GM21717 (cell line): ENCODE measurements around the gene LPP.

ENCODE experiments used
- ATAC-seq: cut with Tn5 transposase; IDR thresholded peaks from one replicate; pipeline ENCODE4 v1.9.1; 2021; ENCODE audit warnings: mild to moderate bottlenecking, moderate library complexity; ENCODE audit not compliant: unreplicated experiment

Gene LPP

GRCh38 chr3:188323067-188323842 is 169.3 kb downstream of the LPP start:
- ATAC-seq: no peak

- no peak for ATAC-seq
These were observed 172.2 kb downstream of the LPP start for GRCh38 chr3:188326111-188326510.

- no peak for ATAC-seq
These were observed 173.0 kb downstream of the LPP start for GRCh38 chr3:188326968-188327367.

- no peak for ATAC-seq
These were observed 173.5 kb downstream of the LPP start for GRCh38 chr3:188327433-188327832.

GRCh38 chr3:188330138-188330537 is 176.2 kb downstream of the LPP start:
- no peak for ATAC-seq

- no peak for ATAC-seq
These were observed 177.2 kb downstream of the LPP start for GRCh38 chr3:188331166-188331565.

- no peak for ATAC-seq
These were observed 178.1 kb downstream of the LPP start for GRCh38 chr3:188332085-188332484.

GRCh38 chr3:188335656-188336055 is 181.7 kb downstream of the LPP start:
- ATAC-seq: no peak

GRCh38 chr3:188336178-188336577 is 182.2 kb downstream of the LPP start:
- ATAC-seq: no peak

- no peak for ATAC-seq
These were observed 183.3 kb downstream of the LPP start for GRCh38 chr3:188337232-188337631.

- no peak for ATAC-seq
These were observed 184.1 kb downstream of the LPP start for GRCh38 chr3:188338086-188338485.

- peak; percentile 85 for ATAC-seq
These were observed 185.7 kb downstream of the LPP start for GRCh38 chr3:188339410-188340295.

GRCh38 chr3:188341501-188341900 is 187.5 kb downstream of the LPP start:
- ATAC-seq: no peak

- no peak for ATAC-seq
These were observed 189.2 kb downstream of the LPP start for GRCh38 chr3:188342991-188343732.

GRCh38 chr3:188343894-188344293 is 189.9 kb downstream of the LPP start:
- ATAC-seq: no peak

GRCh38 chr3:188345223-188345622 is 191.3 kb downstream of the LPP start:
- ATAC-seq: no peak

- no peak for ATAC-seq
These were observed 194.7 kb downstream of the LPP start for GRCh38 chr3:188348435-188349244.

- ATAC-seq: no peak
These were observed 195.5 kb downstream of the LPP start for GRCh38 chr3:188349351-188349901.

GRCh38 chr3:188349933-188350332 is 196.0 kb downstream of the LPP start:
- ATAC-seq: no peak

GRCh38 chr3:188350961-188351360 is 197.0 kb downstream of the LPP start:
- no peak for ATAC-seq
